HepG2 (cell line): ENCODE data around the gene ADSS1. TPM values are rescaled to one million over a fixed set of nuclear protein-coding genes. Genes with fewer than 3 reads are reported as not detected.

Experiments
- DNMT1 ChIP-seq: sonication (generic); formaldehyde crosslinking; IDR thresholded peaks from 2 replicates; pipeline ENCODE4 v1.5.1; 2020; ENCODE audit warnings: mild to moderate bottlenecking, missing genetic modification reagents
- FIP1L1 ChIP-seq: fragments of 200-400 bp; formaldehyde crosslinking; IDR thresholded peaks from 2 replicates; pipeline ENCODE4 v1.6.1; 2018; ENCODE audit warnings: low read depth, mild to moderate bottlenecking, low read length, moderate library complexity, borderline replicate concordance; ENCODE audit not compliant: insufficient read depth
- GABPB1 ChIP-seq: IDR thresholded peaks from 2 replicates; pipeline ENCODE4 v1.6.1; 2016; ENCODE audit warnings: mild to moderate bottlenecking, missing genetic modification reagents, moderate library complexity, missing compliant biosample characterization
- GATAD1 ChIP-seq: IDR thresholded peaks from 2 replicates; pipeline ENCODE4 v1.6.1; 2016; ENCODE audit warnings: missing genetic modification reagents, missing compliant biosample characterization
- MXD4 ChIP-seq: IDR thresholded peaks from 2 replicates; pipeline ENCODE4 v1.6.1; 2016; ENCODE audit warnings: mild to moderate bottlenecking, missing biosample characterization, missing genetic modification reagents
- NFYC ChIP-seq: IDR thresholded peaks from 2 replicates; pipeline ENCODE4 v1.6.1; 2016; ENCODE audit warnings: missing genetic modification reagents, missing compliant biosample characterization
- SP4 ChIP-seq: sonication (generic); formaldehyde crosslinking; IDR thresholded peaks from 2 replicates; pipeline ENCODE4 v1.8.1; 2023; ENCODE audit warnings: mild to moderate bottlenecking, missing genetic modification reagents
- STAT5B ChIP-seq: sonication (generic); formaldehyde crosslinking; IDR thresholded peaks from 2 replicates; pipeline ENCODE4 v1.4.0; 2020; ENCODE audit warnings: missing genetic modification reagents
- SYNCRIP ChIP-seq: fragments of 200-400 bp; formaldehyde crosslinking; IDR thresholded peaks from 2 replicates; pipeline ENCODE4 v1.6.1; 2018; ENCODE audit warnings: mild to moderate bottlenecking, low read depth, low read length; ENCODE audit not compliant: insufficient read depth
- TCF12 ChIP-seq, 2 experiments: fragments of 450-650 bp in 1 of 2; sonication (generic) in 1 of 2; formaldehyde crosslinking in 1 of 2; IDR thresholded peaks; 2 replicates each; pipeline versions ENCODE4 v1.6.1 to v1.8.0; 2017 to 2022; ENCODE audit warnings: antibody characterized with exemption in 1 of 2, mild to moderate bottlenecking in 1 of 2, missing genetic modification reagents in 1 of 2, moderate library complexity in 1 of 2
- ZHX2 ChIP-seq, 2 experiments: sonication (generic) in 1 of 2; formaldehyde crosslinking in 1 of 2; IDR thresholded peaks; 2 replicates each; pipeline versions ENCODE4 v1.6.1 to v1.9.0; 2014 to 2022; ENCODE audit warnings: antibody characterized with exemption in 1 of 2, borderline replicate concordance in 1 of 2, inconsistent platforms in 1 of 2, low read depth in 1 of 2, missing genetic modification reagents in 1 of 2
- ZMYM3 ChIP-seq: sonication (generic); formaldehyde crosslinking; IDR thresholded peaks from 2 replicates; pipeline ENCODE4 v1.5.1; 2020; ENCODE audit warnings: mild to moderate bottlenecking, missing genetic modification reagents
- ZNF30 ChIP-seq: sonication (generic); formaldehyde crosslinking; IDR thresholded peaks from 2 replicates; pipeline ENCODE4 v1.5.0; 2020; ENCODE audit warnings: mild to moderate bottlenecking, missing genetic modification reagents
- ZNF326 ChIP-seq: sonication (generic); formaldehyde crosslinking; IDR thresholded peaks from 2 replicates; pipeline ENCODE4 v1.4.0; 2020; ENCODE audit warnings: missing genetic modification reagents, borderline replicate concordance
- ZNF343 ChIP-seq: sonication (generic); formaldehyde crosslinking; IDR thresholded peaks from 2 replicates; pipeline ENCODE4 v1.4.0; 2020; ENCODE audit warnings: mild to moderate bottlenecking, missing genetic modification reagents
- ZNF430 ChIP-seq: sonication (generic); formaldehyde crosslinking; IDR thresholded peaks from 2 replicates; pipeline ENCODE4 v1.9.0; 2021; ENCODE audit warnings: mild to moderate bottlenecking, missing genetic modification reagents
- ZNF615 ChIP-seq: sonication (generic); formaldehyde crosslinking; IDR thresholded peaks from 2 replicates; pipeline ENCODE4 v1.5.0; 2020; ENCODE audit warnings: mild to moderate bottlenecking, missing genetic modification reagents, borderline replicate concordance
- polyA plus RNA-seq, 8 experiments: library from polyadenylated mRNA; depleted of rRNA in 3 of 8; stranded (reverse) in 7 of 8; unstranded in 1 of 8; fragments of >200 nt; fragmentation: Illumina TruSeq in 4 of 8; extraction: Trizol in 4 of 8; gene quantifications; 2 replicates each; pipeline versions ENCODE4 v1.2.1 to v1.2.3, GENCODE V29; 2011 to 2016; ENCODE audit warnings: low read depth in 4 of 8, missing spikeins in 1 of 8, mixed read lengths in 1 of 8; ENCODE audit not compliant: insufficient read depth in 1 of 8
- total RNA-seq, 5 experiments: library from RNA; depleted of rRNA; stranded (reverse); fragments of >200 nt; fragmentation: Illumina TruSeq; extraction: Trizol; gene quantifications; 2 replicates each; pipeline ENCODE4 v1.2.3, GENCODE V29; 2016; ENCODE audit warnings: low read depth in 1 of 5
- TF ChIP-seq, protein P1 (sequence below): sonication (generic); formaldehyde crosslinking; IDR thresholded peaks from 2 replicates; pipeline ENCODE4 v1.4.0; 2020; ENCODE audit warnings: mild to moderate bottlenecking, missing genetic modification reagents
- TF ChIP-seq, protein P2 (sequence below): IDR thresholded peaks from 2 replicates; pipeline ENCODE4 v1.6.1; 2016; ENCODE audit warnings: missing compliant biosample characterization, missing genetic modification reagents, borderline replicate concordance
- TF ChIP-seq, protein P3 (sequence below): sonication (generic); formaldehyde crosslinking; IDR thresholded peaks from 2 replicates; pipeline ENCODE4 v1.5.0; 2020; ENCODE audit warnings: missing genetic modification reagents, mild to moderate bottlenecking, borderline replicate concordance
- TF ChIP-seq, protein P4 (sequence below): sonication (generic); formaldehyde crosslinking; IDR thresholded peaks from 2 replicates; pipeline ENCODE4 v1.4.0; 2020; ENCODE audit warnings: missing genetic modification reagents

ADSS1 gene
- total and polyA plus RNA-seq, 2 of the 13 experiments (the other 11 are each of a cell fraction or from before 2014, with no cell fraction given), result 1.0 to 36.7 TPM

- TF ChIP-seq, protein P1, sequence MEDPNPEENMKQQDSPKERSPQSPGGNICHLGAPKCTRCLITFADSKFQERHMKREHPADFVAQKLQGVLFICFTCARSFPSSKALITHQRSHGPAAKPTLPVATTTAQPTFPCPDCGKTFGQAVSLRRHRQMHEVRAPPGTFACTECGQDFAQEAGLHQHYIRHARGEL (CRISPR knock-in tag), result no peak
- TF ChIP-seq ZNF326 (CRISPR knock-in tag), result no peak
- TF ChIP-seq TCF12 (IDR thresholded peaks at IDR 0.05), result no peak
- no peak for TF ChIP-seq TCF12 (CRISPR knock-in tag; IDR thresholded peaks at IDR 0.05)
- peak; percentile 68; the same call in 1 of the 2 replicates for TF ChIP-seq MXD4 (CRISPR knock-in tag)
- TF ChIP-seq SYNCRIP, result no peak
- no peak for TF ChIP-seq STAT5B (CRISPR knock-in tag)
- no peak for TF ChIP-seq NFYC (CRISPR knock-in tag)
- 0 out of 2 replicates have a peak, but pooled peaks have one; percentile 4 for TF ChIP-seq DNMT1
- TF ChIP-seq GABPB1 (CRISPR knock-in tag), result peak; percentile 56; the same call in 1 of the 2 replicates
- TF ChIP-seq, protein P2, sequence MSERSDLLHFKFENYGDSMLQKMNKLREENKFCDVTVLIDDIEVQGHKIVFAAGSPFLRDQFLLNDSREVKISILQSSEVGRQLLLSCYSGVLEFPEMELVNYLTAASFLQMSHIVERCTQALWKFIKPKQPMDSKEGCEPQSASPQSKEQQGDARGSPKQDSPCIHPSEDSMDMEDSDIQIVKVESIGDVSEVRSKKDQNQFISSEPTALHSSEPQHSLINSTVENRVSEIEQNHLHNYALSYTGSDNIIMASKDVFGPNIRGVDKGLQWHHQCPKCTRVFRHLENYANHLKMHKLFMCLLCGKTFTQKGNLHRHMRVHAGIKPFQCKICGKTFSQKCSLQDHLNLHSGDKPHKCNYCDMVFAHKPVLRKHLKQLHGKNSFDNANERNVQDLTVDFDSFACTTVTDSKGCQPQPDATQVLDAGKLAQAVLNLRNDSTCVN, result no peak
- TF ChIP-seq ZMYM3, result no peak
- no peak for TF ChIP-seq ZHX2 (IDR thresholded peaks at IDR 0.05; ENCODE audit: low read depth)
- TF ChIP-seq ZHX2 (CRISPR knock-in tag; IDR thresholded peaks at IDR 0.05; ENCODE audit: borderline replicate concordance), result 0 out of 2 replicates have a peak, but pooled peaks have one; percentile 56
- no peak for TF ChIP-seq GATAD1 (CRISPR knock-in tag)
- TF ChIP-seq ZNF343 (CRISPR knock-in tag), result no peak
- TF ChIP-seq, protein P3, sequence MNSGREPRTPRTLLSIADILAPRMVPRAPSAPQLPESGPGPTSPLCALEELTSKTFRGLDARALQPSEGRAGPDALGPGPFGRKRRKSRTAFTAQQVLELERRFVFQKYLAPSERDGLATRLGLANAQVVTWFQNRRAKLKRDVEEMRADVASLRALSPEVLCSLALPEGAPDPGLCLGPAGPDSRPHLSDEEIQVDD (CRISPR knock-in tag), result no peak
- no peak for TF ChIP-seq FIP1L1
- TF ChIP-seq ZNF30, result no peak
- peak; percentile 72 for TF ChIP-seq SP4
- TF ChIP-seq, protein P4, sequence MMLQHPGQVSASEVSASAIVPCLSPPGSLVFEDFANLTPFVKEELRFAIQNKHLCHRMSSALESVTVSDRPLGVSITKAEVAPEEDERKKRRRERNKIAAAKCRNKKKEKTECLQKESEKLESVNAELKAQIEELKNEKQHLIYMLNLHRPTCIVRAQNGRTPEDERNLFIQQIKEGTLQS (CRISPR knock-in tag), result no peak
- 0 out of 2 replicates have a peak, but pooled peaks have one; percentile 69 for TF ChIP-seq ZNF430 (CRISPR knock-in tag)
- no peak for TF ChIP-seq ZNF615 (CRISPR knock-in tag)
Observed at GRCh38 chr14:104723651-104724406, at the start of gene ADSS1 (continued).
